ENCODE data around the gene UBP1. TPM values are rescaled to one million over a fixed set of nuclear protein-coding genes. Genes with fewer than 3 reads are reported as not detected.

Gene UBP1
- total and polyA plus RNA-seq, 3 experiments from 2014 or later = 15.9 to 79.4 (median 70.8) TPM

GRCh38 chr3:33398410-33398809 lies 41.8 kb downstream of the UBP1 start:
- Histone ChIP-seq H3K9me3 (ENCODE audit: low read length) (no peaks in the 10 kb centered on the region), H3K4me3 (ENCODE audit: low read length) (no peak overlapping the region), H3K4me1 (ENCODE audit: insufficient read depth, low read length) (no peaks in the 10 kb centered on the region), H3K36me3 (ENCODE audit: insufficient read depth, low read length) (peaks cover 59% of the 10 kb centered on the region), H3K27me3 (ENCODE audit: insufficient read depth, low read length, poor library complexity, severe bottlenecking) (no peaks in the 10 kb centered on the region), H3K27ac (ENCODE audit: low read depth, low read length) (no peak overlapping the region)
- Mint-ChIP-seq H3K9me3 (no peaks in the 10 kb centered on the region), H3K36me3 (peaks cover 16 to 90% (median 49%) of the 10 kb centered on the region in 3 donors), H3K27me3 (no peaks in the 10 kb centered on the region), H3K4me3 (no peak overlapping the region), H3K4me1 (no peaks in the 10 kb centered on the region), H3K27ac (no peak overlapping the region)
- ChIA-PET CTCF (no interaction called here), POLR2A (interaction anchor here (0.6 kb wide), 1 partner anchor 109 kb away, joined by 3 read pairs; no protein-coding TSS in a partner anchor)
- no peak for DNase-seq

- Histone ChIP-seq H3K27me3 (ENCODE audit: insufficient read depth, low read length, poor library complexity, severe bottlenecking) (no peaks in the 10 kb centered on the region), H3K4me1 (ENCODE audit: insufficient read depth, low read length) (no peaks in the 10 kb centered on the region), H3K9me3 (ENCODE audit: low read length) (no peaks in the 10 kb centered on the region), H3K27ac (ENCODE audit: low read depth, low read length) (no peak overlapping the region), H3K36me3 (ENCODE audit: insufficient read depth, low read length) (peaks cover 61% of the 10 kb centered on the region), H3K4me3 (ENCODE audit: low read length) (no peak overlapping the region)
- ChIA-PET POLR2A (interaction anchor here (0.7 kb wide), 1 partner anchor 400 kb away, joined by 6 read pairs; no protein-coding TSS in a partner anchor), CTCF (no interaction called here)
- no peaks in the 10 kb centered on the region for H3K27me3 Mint-ChIP-seq
- H3K27ac Mint-ChIP-seq = peak overlapping the region in 1 of 8 donors; percentile 44
- H3K36me3 Mint-ChIP-seq = peaks cover 8 to 91% (median 54%) of the 10 kb centered on the region in 3 donors
- peaks cover 0 to 4% (median 4%) of the 10 kb centered on the region in 3 donors for H3K4me1 Mint-ChIP-seq
- no peaks in the 10 kb centered on the region for H3K9me3 Mint-ChIP-seq
- DNase-seq = no peak
- H3K4me3 Mint-ChIP-seq = peak overlapping the region in 1 of 7 donors; percentile 63
Observed at GRCh38 chr3:33395900-33396299, 44.3 kb downstream of the UBP1 start.

- ChIA-PET POLR2A (interaction anchor here (0.7 kb wide), 1 partner anchor 18 kb away, joined by 4 read pairs; no protein-coding TSS in a partner anchor), CTCF (interaction anchor here (1.3 kb wide), 1 partner anchor 10 kb away, joined by 3 read pairs; no protein-coding TSS in a partner anchor)
- Mint-ChIP-seq H3K9me3 (no peaks in the 10 kb centered on the region), H3K36me3 (peaks cover 6 to 94% (median 58%) of the 10 kb centered on the region in 3 donors), H3K27me3 (no peaks in the 10 kb centered on the region), H3K4me1 (peaks cover 0 to 4% (median 4%) of the 10 kb centered on the region in 3 donors), H3K27ac (peak overlapping the region in 1 of 8 donors; percentile 22), H3K4me3 (no peak overlapping the region)
- no peaks in the 10 kb centered on the region for H3K9me3 ChIP-seq (ENCODE audit: low read length)
- H3K4me3 ChIP-seq (ENCODE audit: low read length) = no peak overlapping the region
- H3K36me3 ChIP-seq (ENCODE audit: insufficient read depth, low read length) = peaks cover 51% of the 10 kb centered on the region
- H3K27me3 ChIP-seq (ENCODE audit: insufficient read depth, low read length, poor library complexity, severe bottlenecking) = no peaks in the 10 kb centered on the region
- no peak overlapping the region for H3K27ac ChIP-seq (ENCODE audit: low read depth, low read length)
- H3K4me1 ChIP-seq (ENCODE audit: insufficient read depth, low read length) = no peaks in the 10 kb centered on the region
- DNase-seq = no peak
Observed at GRCh38 chr3:33394403-33395054, 45.7 kb downstream of the UBP1 start.

GRCh38 chr3:33392703-33393125 lies 47.5 kb downstream of the UBP1 start:
- CTCF ChIA-PET = no interaction called here
- no peaks in the 10 kb centered on the region for H3K9me3 Mint-ChIP-seq
- H3K27ac Mint-ChIP-seq = peak overlapping the region in 3 of 8 donors; percentile 22 to 76 (median 34)
- no peak overlapping the region for H3K4me3 ChIP-seq (ENCODE audit: low read length)
- POLR2A ChIA-PET = no interaction called here
- H3K4me1 Mint-ChIP-seq = peaks cover 0 to 4% (median 4%) of the 10 kb centered on the region in 3 donors
- peaks cover 4 to 90% (median 52%) of the 10 kb centered on the region in 3 donors for H3K36me3 Mint-ChIP-seq
- H3K27ac ChIP-seq (ENCODE audit: low read depth, low read length) = no peak overlapping the region
- DNase-seq = no peak
- H3K4me1 ChIP-seq (ENCODE audit: insufficient read depth, low read length) = no peaks in the 10 kb centered on the region
- H3K9me3 ChIP-seq (ENCODE audit: low read length) = no peaks in the 10 kb centered on the region
- no peaks in the 10 kb centered on the region for H3K27me3 Mint-ChIP-seq
- H3K36me3 ChIP-seq (ENCODE audit: insufficient read depth, low read length) = peaks cover 33% of the 10 kb centered on the region
- H3K27me3 ChIP-seq (ENCODE audit: insufficient read depth, low read length, poor library complexity, severe bottlenecking) = no peaks in the 10 kb centered on the region
- no peak overlapping the region for H3K4me3 Mint-ChIP-seq

GRCh38 chr3:33392144-33392543 lies 48.1 kb downstream of the UBP1 start:
- ChIA-PET POLR2A (no interaction called here), CTCF (no interaction called here)
- H3K4me3 Mint-ChIP-seq = no peak overlapping the region
- Histone ChIP-seq H3K4me3 (ENCODE audit: low read length) (no peak overlapping the region), H3K27me3 (ENCODE audit: insufficient read depth, low read length, poor library complexity, severe bottlenecking) (no peaks in the 10 kb centered on the region), H3K27ac (ENCODE audit: low read depth, low read length) (no peak overlapping the region), H3K36me3 (ENCODE audit: insufficient read depth, low read length) (peaks cover 27% of the 10 kb centered on the region), H3K9me3 (ENCODE audit: low read length) (no peaks in the 10 kb centered on the region), H3K4me1 (ENCODE audit: insufficient read depth, low read length) (no peaks in the 10 kb centered on the region)
- H3K4me1 Mint-ChIP-seq = peaks cover 0 to 4% (median 4%) of the 10 kb centered on the region in 3 donors
- H3K27ac Mint-ChIP-seq = peak overlapping the region in 5 of 8 donors; percentile 17 to 83 (median 48)
- no peak for DNase-seq
- H3K36me3 Mint-ChIP-seq = peaks cover 4 to 87% (median 48%) of the 10 kb centered on the region in 3 donors
- H3K9me3 Mint-ChIP-seq = no peaks in the 10 kb centered on the region
- no peaks in the 10 kb centered on the region for H3K27me3 Mint-ChIP-seq

GRCh38 chr3:33391255-33391995 lies 48.8 kb downstream of the UBP1 start:
- Histone ChIP-seq H3K4me3 (ENCODE audit: low read length) (no peak overlapping the region), H3K4me1 (ENCODE audit: insufficient read depth, low read length) (no peaks in the 10 kb centered on the region), H3K27ac (ENCODE audit: low read depth, low read length) (no peak overlapping the region), H3K27me3 (ENCODE audit: insufficient read depth, low read length, poor library complexity, severe bottlenecking) (no peaks in the 10 kb centered on the region), H3K9me3 (ENCODE audit: low read length) (no peaks in the 10 kb centered on the region), H3K36me3 (ENCODE audit: insufficient read depth, low read length) (peaks cover 23% of the 10 kb centered on the region)
- H3K4me3 Mint-ChIP-seq = no peak overlapping the region
- H3K27me3 Mint-ChIP-seq = no peaks in the 10 kb centered on the region
- peaks cover 0 to 10% (median 4%) of the 10 kb centered on the region in 3 donors for H3K4me1 Mint-ChIP-seq
- CTCF ChIA-PET = interaction anchor here (1.2 kb wide), 1 partner anchor 18 kb away, joined by 3 read pairs; no protein-coding TSS in a partner anchor
- peaks cover 4 to 86% (median 45%) of the 10 kb centered on the region in 3 donors for H3K36me3 Mint-ChIP-seq
- peak overlapping the region in 7 of 8 donors; percentile 25 to 83 (median 48) for H3K27ac Mint-ChIP-seq
- no peaks in the 10 kb centered on the region for H3K9me3 Mint-ChIP-seq
- POLR2A ChIA-PET = no interaction called here
- no peak for DNase-seq

GRCh38 chr3:33389908-33390307 lies 50.3 kb downstream of the UBP1 start:
- Mint-ChIP-seq H3K27me3 (no peaks in the 10 kb centered on the region), H3K36me3 (peaks cover 4 to 78% (median 36%) of the 10 kb centered on the region in 3 donors), H3K27ac (peak overlapping the region in 2 of 8 donors; percentile 58 to 74), H3K9me3 (no peaks in the 10 kb centered on the region), H3K4me3 (no peak overlapping the region), H3K4me1 (peaks cover 3 to 16% (median 15%) of the 10 kb centered on the region in 3 donors)
- Histone ChIP-seq H3K9me3 (ENCODE audit: low read length) (no peaks in the 10 kb centered on the region), H3K36me3 (ENCODE audit: insufficient read depth, low read length) (peaks cover 23% of the 10 kb centered on the region), H3K4me3 (ENCODE audit: low read length) (no peak overlapping the region), H3K4me1 (ENCODE audit: insufficient read depth, low read length) (no peaks in the 10 kb centered on the region), H3K27ac (ENCODE audit: low read depth, low read length) (no peak overlapping the region), H3K27me3 (ENCODE audit: insufficient read depth, low read length, poor library complexity, severe bottlenecking) (no peaks in the 10 kb centered on the region)
- DNase-seq = no peak
- ChIA-PET CTCF (interaction anchor here (1.2 kb wide), 2 partner anchors 16 to 25 kb away, joined by 3 to 4 read pairs; no protein-coding TSS in a partner anchor), POLR2A (no interaction called here)

Data from CD8-positive, alpha-beta memory T cell (primary cell).